Glutamatergic neuron (in vitro differentiated cells): ENCODE results near the gene TP53BP1. TPM values are rescaled to one million over a fixed set of nuclear protein-coding genes. Genes with fewer than 3 reads are reported as not detected.

ENCODE experiments used
- DNase-seq: peaks from one replicate; pipeline ENCODE4 v3.0.0; 2022
- H3K27ac Mint-ChIP-seq: one replicate; pipeline ENCODE4 v1.8.0; 2020; ENCODE audit warnings: mild to moderate bottlenecking, mixed read lengths, inconsistent platforms; ENCODE audit not compliant: unreplicated experiment
- H3K27me3 Mint-ChIP-seq: one replicate; pipeline ENCODE4 v1.8.0; 2020; ENCODE audit warnings: mild to moderate bottlenecking, moderate library complexity, mixed read lengths, inconsistent platforms; ENCODE audit not compliant: unreplicated experiment
- H3K36me3 Mint-ChIP-seq: one replicate; pipeline ENCODE4 v1.8.0; 2020; ENCODE audit warnings: mild to moderate bottlenecking, mixed read lengths, inconsistent platforms; ENCODE audit not compliant: unreplicated experiment
- H3K4me1 Mint-ChIP-seq: one replicate; pipeline ENCODE4 v1.8.0; 2020; ENCODE audit warnings: mild to moderate bottlenecking, low read depth, mixed read lengths, inconsistent platforms; ENCODE audit not compliant: unreplicated experiment
- H3K4me3 Mint-ChIP-seq: one replicate; pipeline ENCODE4 v1.8.0; 2020; ENCODE audit warnings: mild to moderate bottlenecking, mixed read lengths, inconsistent platforms; ENCODE audit not compliant: unreplicated experiment
- H3K9me3 Mint-ChIP-seq: one replicate; pipeline ENCODE4 v1.8.0; 2020; ENCODE audit warnings: mild to moderate bottlenecking, moderate library complexity, mixed read lengths, inconsistent platforms; ENCODE audit not compliant: unreplicated experiment
- total RNA-seq: library from RNA; stranded (reverse); fragmentation: NEBNext Ultra II Directional; extraction: Animal tissue kit (Norgen Biotek cat#: 25700); gene quantifications from one replicate; pipeline ENCODE4 v1.2.1, GENCODE V29; 2021; ENCODE audit not compliant: unreplicated experiment
- TF ChIP-seq, protein P1 (sequence below): fragments of 200-600 bp; sonication (generic); IDR thresholded peaks from one replicate; pipeline ENCODE4 v1.5.0; 2021; ENCODE audit not compliant: partially characterized antibody, unreplicated experiment

Gene TP53BP1
- total RNA-seq, 1 donor from 2014 or later = 142 TPM

GRCh38 chr15:43370975-43371974 lies 121.7 kb downstream of the TP53BP1 start, which contains the start of the genes TUBGCP4 and ZSCAN29:
TUBGCP4 (plus strand) TSS chr15:43371101; CDS start chr15:43371355, 254 bp downstream.
ZSCAN29 (minus strand) TSS chr15:43371043; CDS start chr15:43369913, 1,130 bp downstream.
- Mint-ChIP-seq H3K27me3 (peaks cover 6% of the 10 kb centered on the region), H3K27ac (peak within 1 kb of the TSS; percentile 93), H3K9me3 (peaks cover 10% of the 10 kb centered on the region), H3K36me3 (peaks cover 18% of the 10 kb centered on the region), H3K4me1 (peaks cover 31% of the 10 kb centered on the region), H3K4me3 (peak within 1 kb of the TSS; percentile 91)
- TF ChIP-seq, protein P1, sequence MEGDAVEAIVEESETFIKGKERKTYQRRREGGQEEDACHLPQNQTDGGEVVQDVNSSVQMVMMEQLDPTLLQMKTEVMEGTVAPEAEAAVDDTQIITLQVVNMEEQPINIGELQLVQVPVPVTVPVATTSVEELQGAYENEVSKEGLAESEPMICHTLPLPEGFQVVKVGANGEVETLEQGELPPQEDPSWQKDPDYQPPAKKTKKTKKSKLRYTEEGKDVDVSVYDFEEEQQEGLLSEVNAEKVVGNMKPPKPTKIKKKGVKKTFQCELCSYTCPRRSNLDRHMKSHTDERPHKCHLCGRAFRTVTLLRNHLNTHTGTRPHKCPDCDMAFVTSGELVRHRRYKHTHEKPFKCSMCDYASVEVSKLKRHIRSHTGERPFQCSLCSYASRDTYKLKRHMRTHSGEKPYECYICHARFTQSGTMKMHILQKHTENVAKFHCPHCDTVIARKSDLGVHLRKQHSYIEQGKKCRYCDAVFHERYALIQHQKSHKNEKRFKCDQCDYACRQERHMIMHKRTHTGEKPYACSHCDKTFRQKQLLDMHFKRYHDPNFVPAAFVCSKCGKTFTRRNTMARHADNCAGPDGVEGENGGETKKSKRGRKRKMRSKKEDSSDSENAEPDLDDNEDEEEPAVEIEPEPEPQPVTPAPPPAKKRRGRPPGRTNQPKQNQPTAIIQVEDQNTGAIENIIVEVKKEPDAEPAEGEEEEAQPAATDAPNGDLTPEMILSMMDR = no peak
- peak; percentile 95 for DNase-seq

- Mint-ChIP-seq H3K9me3 (peaks cover 13% of the 10 kb centered on the region), H3K27me3 (peaks cover 6% of the 10 kb centered on the region), H3K4me1 (peaks cover 32% of the 10 kb centered on the region), H3K36me3 (peaks cover 22% of the 10 kb centered on the region), H3K4me3 (peak overlapping the region; percentile 91), H3K27ac (peak overlapping the region; percentile 93)
- TF ChIP-seq, protein P1 = no peak
- peak; percentile 78 for DNase-seq
Observed at GRCh38 chr15:43370310-43370974, 122.5 kb downstream of the TP53BP1 start.

DNA sequence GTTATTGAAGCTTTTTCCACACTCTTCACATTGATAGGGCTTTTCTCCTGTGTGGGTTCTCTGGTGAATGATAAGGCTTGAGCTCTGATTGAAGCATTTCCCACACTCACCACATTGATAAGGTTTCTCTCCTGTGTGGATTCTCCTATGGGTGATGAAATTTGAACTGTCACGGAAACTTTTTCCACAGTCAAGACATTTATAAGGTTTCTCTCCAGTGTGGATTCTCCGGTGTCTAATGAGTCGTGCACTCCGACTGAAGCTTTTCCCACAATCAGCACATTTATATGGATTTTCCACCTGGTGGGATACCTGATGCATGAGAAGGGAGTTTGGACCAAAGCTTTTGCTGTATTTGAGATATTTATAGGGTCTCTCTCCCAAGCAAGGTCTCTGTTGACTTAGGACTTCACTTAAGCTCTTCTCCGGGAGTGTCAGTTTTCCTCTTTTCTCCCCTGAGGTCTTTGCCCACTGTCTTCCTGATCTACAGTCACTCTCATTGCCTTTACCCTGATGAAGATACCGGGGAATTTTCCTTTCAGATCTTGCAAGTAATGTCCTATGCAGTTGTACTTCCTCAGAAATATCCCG lies 131.5 kb downstream of the TP53BP1 start:
- H3K4me1 Mint-ChIP-seq = peaks cover 2% of the 10 kb centered on the region
- no peak overlapping the region for H3K27ac Mint-ChIP-seq
- H3K9me3 Mint-ChIP-seq = peaks cover 13% of the 10 kb centered on the region
- TF ChIP-seq, protein P1 = no peak
- no peaks in the 10 kb centered on the region for H3K27me3 Mint-ChIP-seq
- H3K36me3 Mint-ChIP-seq = peaks cover 64% of the 10 kb centered on the region
- no peak overlapping the region for H3K4me3 Mint-ChIP-seq
- no peak for DNase-seq

DNA sequence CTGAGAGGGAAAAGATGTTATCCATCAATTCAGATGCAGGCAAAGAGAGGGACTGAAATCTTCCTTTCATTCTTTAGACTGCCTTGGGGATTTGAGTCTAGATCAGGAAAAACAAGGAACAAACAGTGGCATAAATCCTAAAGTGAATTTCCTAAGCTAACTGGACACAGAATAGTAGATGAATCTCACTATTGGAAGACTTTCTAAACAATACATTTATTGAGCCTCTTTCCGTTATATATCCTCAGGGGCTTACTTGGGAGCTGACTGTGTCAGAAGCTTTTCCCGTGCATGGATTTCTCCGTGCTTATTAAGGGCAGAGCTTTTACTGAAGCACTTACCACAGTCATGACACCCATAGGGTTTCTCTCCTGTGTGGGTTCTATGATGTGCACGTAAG lies 132.1 kb downstream of the TP53BP1 start:
- Mint-ChIP-seq H3K27ac (no peak overlapping the region), H3K4me3 (no peak overlapping the region), H3K27me3 (no peaks in the 10 kb centered on the region), H3K9me3 (peaks cover 12% of the 10 kb centered on the region), H3K4me1 (no peaks in the 10 kb centered on the region), H3K36me3 (peaks cover 58% of the 10 kb centered on the region)
- TF ChIP-seq, protein P1 = no peak
- no peak for DNase-seq

Other genes starting within 250 kb of the TP53BP1 start
- not detected for gene TGM5, start 226.2 kb downstream of the TP53BP1 start, total RNA-seq
- gene TGM7, start 190.9 kb downstream of the TP53BP1 start, total RNA-seq = not detected
- 8.0 TPM for gene LCMT2, start 162.6 kb downstream of the TP53BP1 start, total RNA-seq
- 118 TPM for gene ZSCAN29, start 122.1 kb downstream of the TP53BP1 start, total RNA-seq
- gene TUBGCP4, start 122.1 kb downstream of the TP53BP1 start, total RNA-seq = 29.9 TPM
- gene MAP1A, start 24.5 kb upstream of the TP53BP1 start, total RNA-seq = 301 TPM
- 66.4 TPM for gene PPIP5K1, start 97.1 kb upstream of the TP53BP1 start, total RNA-seq
- 18.8 TPM for gene CKMT1B, start 100.9 kb upstream of the TP53BP1 start, total RNA-seq
- gene STRC, start 125.6 kb upstream of the TP53BP1 start, total RNA-seq = 1.4 TPM
- gene CATSPER2, start 155.7 kb upstream of the TP53BP1 start, total RNA-seq = 6.9 TPM
- 15.7 TPM for gene CKMT1A, start 200.7 kb upstream of the TP53BP1 start, total RNA-seq